Keratinocyte (primary cell): ENCODE results near the gene KMT2E.

Source experiments
- EZH2 ChIP-seq: IDR thresholded peaks from one replicate; pipeline ENCODE4 v1.6.1; 2012; ENCODE audit warnings: inconsistent platforms, mild to moderate bottlenecking, low read length, moderate library complexity
- TF ChIP-seq, protein P1 (sequence below), 3 experiments: IDR thresholded peaks in 1 of 3; conservative IDR thresholded peaks in 1 of 3; optimal IDR thresholded peaks in 1 of 3; 2 replicates in 2 of 3; 3 replicates in 1 of 3; pipeline versions ENCODE3 to v1.5.1; 2011; ENCODE audit warnings: low read length in 3 of 3, mild to moderate bottlenecking in 3 of 3, moderate library complexity in 2 of 3, control low read depth in 1 of 3, inconsistent platforms in 1 of 3; ENCODE audit not compliant: insufficient read depth in 2 of 3; ENCODE audit errors: extremely low read depth in 1 of 3

DNA sequence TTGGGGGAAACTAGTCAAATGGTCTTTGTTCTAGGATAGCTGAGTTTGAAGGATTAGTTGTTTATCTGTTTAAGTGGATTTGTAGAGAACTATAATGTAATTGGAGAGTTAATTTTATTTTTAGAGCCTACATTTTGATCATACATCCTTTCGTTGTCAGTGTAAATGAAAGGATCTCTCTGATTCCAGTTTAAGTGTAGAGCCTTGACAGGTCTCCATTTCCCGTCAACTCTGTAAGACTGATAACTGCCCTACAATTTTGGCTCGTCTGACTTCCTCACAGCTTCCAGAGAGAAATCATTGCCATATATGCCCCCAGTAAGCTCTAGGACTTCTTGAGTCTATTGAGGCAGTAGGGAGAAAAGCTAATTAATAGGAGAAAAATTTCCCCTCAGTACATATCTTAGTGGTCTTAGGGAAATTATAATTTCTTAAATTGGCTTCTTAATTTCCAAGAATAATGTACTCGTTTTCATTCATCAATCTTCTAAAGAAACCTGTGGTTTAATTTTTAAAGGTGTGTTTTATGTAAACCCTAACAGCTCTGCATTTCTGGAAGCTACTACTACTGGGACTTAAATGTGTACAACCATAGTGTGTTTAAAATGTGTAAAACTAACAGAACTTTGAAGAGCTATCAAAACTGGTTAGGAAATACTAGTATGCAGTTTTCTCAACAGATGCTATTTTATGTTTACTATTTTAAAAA is 3.8 kb downstream of the KMT2E start:
- TF ChIP-seq, protein P1, sequence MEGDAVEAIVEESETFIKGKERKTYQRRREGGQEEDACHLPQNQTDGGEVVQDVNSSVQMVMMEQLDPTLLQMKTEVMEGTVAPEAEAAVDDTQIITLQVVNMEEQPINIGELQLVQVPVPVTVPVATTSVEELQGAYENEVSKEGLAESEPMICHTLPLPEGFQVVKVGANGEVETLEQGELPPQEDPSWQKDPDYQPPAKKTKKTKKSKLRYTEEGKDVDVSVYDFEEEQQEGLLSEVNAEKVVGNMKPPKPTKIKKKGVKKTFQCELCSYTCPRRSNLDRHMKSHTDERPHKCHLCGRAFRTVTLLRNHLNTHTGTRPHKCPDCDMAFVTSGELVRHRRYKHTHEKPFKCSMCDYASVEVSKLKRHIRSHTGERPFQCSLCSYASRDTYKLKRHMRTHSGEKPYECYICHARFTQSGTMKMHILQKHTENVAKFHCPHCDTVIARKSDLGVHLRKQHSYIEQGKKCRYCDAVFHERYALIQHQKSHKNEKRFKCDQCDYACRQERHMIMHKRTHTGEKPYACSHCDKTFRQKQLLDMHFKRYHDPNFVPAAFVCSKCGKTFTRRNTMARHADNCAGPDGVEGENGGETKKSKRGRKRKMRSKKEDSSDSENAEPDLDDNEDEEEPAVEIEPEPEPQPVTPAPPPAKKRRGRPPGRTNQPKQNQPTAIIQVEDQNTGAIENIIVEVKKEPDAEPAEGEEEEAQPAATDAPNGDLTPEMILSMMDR (optimal IDR thresholded peaks at IDR 0.05 in 1 of 3, IDR thresholded peaks at IDR 0.05 in 1 of 3, conservative IDR thresholded peaks at IDR 0.05 in 1 of 3; ENCODE audit: extremely low read depth in 1 of 3, insufficient read depth in 2 of 3, low read length in 3 of 3) = no peak
- no peak for TF ChIP-seq EZH2
